ENCODE data around the gene RAD1.

GRCh38 chr5:34892414-34892813 is 22.9 kb downstream of the RAD1 start:
- TF ChIP-seq CTCF (IDR thresholded peaks at IDR 0.05) (no peak), POLR2A (IDR thresholded peaks at IDR 0.05) (no peak)
